GM21723 (cell line): ENCODE data around the gene PDILT.

Experiments
- ATAC-seq: cut with Tn5 transposase; IDR thresholded peaks from one replicate; pipeline ENCODE4 v1.9.1; 2021; ENCODE audit warnings: mild to moderate bottlenecking, moderate library complexity; ENCODE audit not compliant: unreplicated experiment

Gene PDILT

DNA sequence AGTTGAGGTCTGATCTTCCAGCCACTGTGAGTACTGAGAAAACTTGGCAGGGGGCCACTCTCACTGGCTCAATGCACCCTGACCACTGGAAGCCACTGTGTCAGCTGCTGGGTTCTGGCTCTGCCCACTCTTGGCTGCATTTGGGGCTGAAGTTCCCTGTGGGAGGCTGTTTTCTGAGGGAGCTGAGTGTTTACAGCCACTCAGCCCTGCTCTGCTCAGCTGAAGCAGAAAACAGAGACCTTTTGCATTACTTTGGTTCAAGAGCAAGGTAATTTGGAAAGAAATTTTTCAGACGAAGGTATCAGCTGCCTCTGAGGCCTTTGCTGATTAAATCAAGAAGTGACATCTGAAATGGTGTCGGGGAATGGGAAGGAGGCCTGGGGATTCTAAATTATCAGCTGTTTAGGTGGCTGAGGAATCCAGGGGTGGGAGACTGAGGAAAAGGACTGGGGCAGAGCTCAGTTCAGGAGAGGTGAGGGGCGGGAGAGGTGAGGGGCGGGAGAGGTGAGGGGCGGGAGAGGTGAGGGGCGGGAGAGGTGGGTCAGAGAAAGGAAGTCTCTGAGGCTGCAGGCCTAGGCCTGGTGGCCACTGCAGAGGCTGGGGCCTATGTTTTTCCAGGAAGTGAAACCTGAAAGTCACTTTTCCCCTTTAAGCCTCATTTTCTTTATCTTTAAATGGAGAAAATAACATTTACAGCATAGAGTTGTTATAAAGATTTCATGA lies 5.0 kb upstream of the PDILT start, which contains the start of gene ACSM5:
Gene ACSM5, plus strand, starts transcription at position 137 of the 723 bp plus-strand sequence. CDS start 1,951 bp downstream, outside the sequence.
- peak; percentile 44 for ATAC-seq

DNA sequence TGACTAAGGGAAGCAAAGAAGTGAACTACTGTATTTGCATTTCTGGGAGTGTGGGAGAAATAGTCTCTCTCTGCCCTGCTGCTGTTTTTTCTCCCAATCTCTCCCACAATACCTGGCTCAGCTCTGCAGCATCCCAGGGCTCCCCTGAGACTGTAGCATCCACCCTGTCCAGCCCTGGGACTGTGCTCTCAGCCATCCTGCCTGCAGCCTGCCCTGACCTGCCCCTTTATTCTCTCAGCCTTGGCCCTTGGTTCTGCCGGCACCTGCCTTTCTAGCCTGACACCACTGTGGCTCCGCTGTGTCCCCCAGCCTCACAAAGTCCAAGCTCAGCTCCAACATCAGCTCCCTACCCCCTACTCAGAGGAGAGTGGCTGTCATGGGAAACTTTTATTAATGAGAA lies 1.9 kb downstream of the PDILT start:
- ATAC-seq = no peak

DNA sequence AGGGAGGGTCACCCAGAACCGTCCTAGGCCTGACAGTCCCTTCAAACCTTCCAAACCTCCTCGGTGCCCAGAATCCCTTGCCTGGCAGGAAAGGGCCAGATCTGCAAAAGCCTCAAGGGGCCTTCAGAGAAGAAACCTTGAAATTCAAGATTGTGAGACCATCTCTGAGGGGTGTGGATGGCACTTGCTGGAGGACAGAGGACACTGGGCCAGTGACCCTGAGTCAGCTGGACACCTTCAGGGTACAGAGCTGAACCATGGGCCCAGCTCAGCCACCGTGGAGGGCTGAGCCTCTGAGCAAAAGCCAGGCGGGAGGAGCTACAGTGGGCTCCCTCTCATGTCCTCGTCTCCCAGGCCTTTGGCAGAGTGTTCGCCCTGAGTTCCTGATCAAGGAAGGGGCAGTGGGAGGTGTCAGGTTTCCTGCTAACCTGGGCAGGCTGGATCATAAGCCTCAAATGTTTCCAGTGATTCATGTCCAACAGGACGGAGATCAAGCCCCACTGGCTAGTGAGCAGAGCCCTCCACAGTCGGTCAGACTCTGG lies 3.0 kb downstream of the PDILT start:
- no peak for ATAC-seq

DNA sequence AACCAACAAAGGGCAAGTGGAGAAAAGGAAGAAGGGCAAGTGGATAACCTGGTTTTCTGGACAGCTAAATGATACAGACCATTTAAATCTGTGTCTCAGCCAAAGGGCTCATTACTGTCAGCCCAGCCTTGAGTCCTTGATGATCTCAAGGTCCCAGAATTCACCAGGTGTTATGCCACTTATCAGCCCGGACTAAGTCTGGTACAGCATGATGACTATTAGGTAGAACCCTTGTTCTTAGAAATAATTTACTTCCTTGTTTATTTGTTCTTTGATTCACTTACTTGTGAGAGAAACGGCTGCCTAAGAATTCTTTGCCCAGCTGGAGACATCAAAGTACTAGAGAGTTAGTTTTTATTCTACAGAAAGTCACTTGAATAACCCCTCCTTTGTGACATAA lies 3.5 kb downstream of the PDILT start:
- ATAC-seq = no peak

DNA sequence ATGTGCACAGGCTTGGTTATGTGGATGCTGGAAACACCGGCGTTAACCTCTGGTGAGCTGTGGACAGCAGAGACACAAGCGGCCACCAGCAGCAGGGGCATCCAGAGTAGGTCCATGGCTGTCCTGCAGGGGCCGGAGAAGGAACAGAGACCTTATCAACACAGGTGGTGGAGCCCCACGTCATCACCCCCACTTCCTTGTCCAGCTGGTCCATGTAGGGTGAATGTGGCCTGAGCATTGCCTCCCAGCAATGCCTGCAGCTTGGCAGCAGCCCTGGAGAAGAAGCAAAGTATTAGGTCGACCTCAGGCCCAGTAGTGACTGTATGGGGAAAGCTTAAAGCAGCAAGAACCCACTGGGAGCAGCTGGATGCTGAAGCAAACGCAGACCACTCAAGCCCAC lies 5.4 kb downstream of the PDILT start:
- ATAC-seq = no peak

DNA sequence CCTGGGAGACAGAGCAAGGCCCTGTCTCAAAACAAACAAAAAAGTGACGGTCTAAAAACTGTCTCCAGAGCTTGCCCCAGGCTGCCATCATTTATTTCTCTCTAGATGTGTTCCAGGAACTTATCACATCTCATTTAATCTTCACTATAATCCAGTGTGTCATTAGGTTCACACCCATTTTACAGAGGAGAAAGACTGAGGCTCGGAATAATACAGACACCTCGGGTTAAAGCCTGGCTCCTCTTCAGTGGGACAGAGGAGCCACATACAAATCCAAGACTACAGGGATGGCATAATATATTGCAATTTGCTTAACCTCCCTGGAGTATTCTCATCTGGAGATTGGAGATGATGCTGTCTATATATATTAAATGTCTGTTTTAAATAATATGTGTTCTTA lies 5.9 kb downstream of the PDILT start:
- no peak for ATAC-seq

DNA sequence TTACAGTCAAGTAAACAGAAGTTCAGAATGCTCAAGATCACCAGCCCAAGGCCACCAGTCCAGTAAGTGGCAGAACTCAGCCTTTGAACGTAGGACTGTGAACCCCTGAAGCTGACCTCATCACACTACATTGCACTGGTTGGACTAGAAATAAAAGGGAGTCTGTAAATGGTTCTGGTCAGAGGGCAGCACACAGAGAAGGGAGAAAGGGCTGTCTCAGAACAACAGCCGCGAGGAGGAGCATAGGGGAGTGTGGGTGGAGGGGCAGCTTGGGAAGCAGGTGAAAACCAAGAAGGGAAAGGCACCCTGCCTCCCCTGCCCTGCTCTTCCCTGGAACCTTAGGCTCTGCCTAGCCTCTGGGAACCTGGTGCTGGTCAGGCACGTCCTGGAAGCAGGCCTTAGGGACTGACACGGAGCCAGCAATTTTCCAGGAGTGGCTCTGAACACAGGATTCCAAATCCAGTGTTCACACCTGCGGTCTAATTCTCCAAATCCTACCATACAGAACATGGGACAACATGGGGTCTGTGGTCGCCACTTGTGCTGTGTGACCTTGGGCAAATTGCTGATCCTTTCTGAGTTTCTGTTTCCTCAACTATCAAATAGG lies 7.0 kb downstream of the PDILT start:
- ATAC-seq = no peak

DNA sequence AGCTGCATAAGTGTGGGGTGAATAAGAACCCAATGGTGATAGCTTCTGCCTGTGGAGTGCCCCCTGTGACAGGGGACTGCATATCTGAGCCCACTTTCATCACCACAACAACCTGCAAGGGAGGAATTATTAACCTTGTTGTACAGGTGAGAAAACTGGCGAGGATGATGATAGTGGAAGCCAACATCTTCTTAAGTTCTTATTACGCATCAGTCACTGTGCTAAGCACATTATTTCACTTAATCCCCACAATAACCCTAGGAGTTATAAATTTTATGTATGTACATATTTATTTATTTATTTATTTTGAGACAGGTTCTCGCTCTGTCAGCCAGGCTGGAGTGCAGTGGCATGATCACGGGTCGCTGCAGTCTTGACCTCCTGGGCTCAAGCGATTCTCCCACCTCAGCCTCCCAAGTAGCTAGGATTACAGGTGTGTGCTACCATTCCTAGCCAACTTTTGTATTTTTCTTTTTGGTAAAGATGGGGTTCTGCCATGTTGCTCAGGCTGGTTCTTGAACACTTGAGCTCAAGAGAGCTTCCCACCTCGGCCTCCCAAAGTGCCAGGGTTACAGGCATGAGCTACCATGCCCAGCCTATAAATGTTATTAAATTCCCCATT lies 7.6 kb downstream of the PDILT start:
- ATAC-seq = no peak

DNA sequence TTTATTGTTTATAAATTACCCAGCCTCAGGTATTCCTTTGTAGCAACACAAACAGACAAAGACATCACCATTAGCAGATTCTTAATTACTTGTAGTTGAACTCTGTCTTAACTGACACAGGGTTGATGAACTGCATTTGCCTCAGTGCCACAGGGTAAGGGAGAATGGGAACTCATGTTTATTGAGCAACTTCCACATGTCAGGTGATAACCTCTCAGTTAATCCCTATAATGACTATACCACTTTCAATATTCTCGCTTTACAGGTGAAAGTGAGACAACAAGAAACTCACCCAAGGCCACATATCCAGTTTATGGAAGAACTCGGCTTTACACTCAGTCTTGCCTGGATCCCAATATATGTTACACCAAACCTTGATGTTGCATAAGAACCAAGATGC lies 8.6 kb downstream of the PDILT start:
- no peak for ATAC-seq

DNA sequence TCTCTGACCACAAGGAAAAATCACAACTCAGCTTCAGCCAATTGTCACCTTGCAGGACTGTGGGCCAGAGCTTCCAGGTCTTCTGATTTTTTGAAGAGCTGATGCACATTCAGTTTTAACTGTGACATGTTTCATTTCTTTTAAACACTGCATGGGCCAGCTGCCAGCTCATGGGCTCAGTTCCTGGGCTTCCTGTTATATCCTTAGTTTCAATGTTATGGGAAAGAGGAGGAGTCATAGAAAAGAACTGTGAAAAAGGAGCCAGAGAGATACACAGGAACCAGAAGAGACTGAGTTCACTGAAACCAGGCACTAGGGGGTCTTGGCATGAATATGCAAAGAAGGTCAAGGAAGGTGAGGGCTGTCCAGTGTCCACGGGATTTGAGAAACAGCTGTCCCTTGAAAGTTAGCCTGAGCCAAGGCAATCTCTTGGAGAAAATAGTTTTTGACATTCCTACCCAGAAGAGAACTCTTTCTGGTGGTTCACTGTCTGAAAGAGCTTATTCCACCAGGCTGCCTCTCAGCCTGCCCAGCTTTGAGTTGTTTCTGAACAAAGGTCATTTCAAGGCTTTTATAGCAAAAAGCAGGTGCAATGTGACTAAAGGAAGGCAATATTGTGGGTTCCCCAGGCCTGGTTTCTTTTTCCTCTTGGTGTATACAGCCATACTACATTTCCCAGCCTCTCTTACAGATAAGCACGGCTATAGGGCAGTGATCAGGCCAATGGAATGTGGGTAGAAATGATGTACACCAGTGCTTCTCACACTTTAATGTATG lies 10.5 kb downstream of the PDILT start:
- no peak for ATAC-seq

DNA sequence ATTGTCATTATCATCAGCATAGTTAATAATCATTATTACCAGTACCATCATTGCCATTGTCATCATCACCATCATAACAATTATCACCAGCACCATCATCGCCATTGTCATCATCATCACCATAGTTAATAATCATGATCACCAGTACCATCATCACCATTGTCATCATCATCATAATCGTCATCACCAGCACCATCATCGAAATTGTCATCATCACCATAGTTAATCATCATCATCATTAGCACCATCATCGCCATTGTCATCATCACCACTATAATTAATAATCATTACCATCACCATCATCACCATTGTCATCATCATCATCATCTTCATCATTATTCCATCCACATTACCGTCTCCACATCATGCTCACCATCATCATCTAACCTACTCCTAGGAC lies 13.5 kb downstream of the PDILT start:
- ATAC-seq = no peak

DNA sequence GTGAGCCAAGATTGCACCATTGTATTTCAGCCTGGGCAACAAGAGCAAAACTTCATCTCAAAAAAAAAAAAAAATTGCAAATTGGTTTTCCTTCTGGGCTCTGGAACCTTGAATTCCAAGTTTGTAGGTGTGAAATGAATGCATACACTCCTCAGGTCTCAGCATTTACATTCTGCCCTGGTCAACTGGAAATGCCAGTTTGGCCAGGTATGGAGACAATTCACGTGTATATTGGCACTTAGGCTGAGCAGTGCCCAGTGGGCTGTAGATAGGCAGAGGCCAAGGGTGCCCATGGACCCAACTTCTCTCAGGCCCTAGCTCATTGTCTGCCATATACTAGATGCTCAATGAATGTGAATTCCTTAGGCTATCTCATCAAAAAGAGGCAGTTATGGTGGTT lies 15.7 kb downstream of the PDILT start:
- no peak for ATAC-seq

DNA sequence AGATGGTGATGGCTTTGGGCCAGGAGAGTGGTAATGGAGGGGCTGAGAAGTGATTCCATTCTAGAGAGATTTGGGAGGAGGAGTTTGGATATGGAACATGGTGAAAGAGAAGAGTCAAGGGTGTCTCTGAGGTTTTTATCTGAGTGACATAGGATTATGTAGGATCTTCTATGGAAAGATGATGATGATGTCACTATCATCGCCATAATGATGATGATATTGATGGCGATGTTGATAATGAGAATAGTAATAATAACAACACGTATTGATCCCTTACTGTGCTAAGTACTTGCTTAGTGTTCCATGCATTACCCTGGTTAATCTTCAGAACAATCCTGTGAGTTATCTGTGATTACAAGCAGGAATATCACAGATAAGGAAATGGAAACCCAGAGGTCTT lies 16.6 kb downstream of the PDILT start:
- ATAC-seq = no peak

DNA sequence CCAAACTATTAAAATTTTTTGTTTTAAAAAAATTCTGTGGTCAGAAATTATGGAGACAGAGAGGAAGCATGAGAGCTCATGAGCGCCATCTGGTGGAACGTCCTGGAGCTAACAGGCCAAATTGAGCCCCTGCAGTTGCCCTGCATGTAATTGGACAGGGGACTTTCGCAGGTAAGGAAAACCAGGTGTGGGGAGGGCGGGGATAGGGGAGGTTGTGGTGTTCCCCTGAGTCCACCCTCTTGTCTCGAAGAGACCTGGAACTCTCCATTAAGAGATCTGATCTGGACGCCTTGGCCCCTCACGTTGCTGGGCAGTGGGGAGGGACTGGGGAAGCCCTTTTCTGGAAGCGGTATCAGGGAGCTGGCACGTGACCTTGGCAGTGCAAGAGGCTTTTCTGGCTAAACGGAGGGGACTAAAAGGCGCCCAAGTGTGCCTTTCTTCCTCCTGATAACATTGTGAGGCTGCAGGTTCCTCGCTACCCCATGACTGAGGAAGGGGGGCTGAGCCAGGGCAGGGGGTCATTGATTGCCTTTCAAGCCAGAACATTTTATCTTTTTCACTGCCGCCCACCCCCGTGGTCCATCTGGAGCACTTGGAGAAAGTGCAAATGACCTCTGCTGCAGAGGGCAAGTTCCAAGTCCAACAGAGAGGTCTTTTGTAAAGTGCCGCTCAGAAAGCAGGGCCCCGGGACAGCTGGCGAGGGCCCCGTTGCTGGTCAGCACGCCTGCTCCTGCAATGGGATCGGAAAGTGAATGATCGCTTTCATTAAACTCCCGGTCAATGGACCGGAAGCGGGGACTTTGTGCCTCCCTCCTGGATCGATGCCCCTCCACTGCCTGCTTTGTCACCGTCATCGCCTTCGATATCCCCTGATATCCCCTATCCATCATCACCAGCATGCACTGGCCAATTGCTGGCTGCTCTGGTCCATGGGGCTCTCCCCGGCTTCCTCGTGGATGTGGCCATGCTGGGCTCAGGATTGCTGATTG lies 18.4 kb downstream of the PDILT start:
- no peak for ATAC-seq

DNA sequence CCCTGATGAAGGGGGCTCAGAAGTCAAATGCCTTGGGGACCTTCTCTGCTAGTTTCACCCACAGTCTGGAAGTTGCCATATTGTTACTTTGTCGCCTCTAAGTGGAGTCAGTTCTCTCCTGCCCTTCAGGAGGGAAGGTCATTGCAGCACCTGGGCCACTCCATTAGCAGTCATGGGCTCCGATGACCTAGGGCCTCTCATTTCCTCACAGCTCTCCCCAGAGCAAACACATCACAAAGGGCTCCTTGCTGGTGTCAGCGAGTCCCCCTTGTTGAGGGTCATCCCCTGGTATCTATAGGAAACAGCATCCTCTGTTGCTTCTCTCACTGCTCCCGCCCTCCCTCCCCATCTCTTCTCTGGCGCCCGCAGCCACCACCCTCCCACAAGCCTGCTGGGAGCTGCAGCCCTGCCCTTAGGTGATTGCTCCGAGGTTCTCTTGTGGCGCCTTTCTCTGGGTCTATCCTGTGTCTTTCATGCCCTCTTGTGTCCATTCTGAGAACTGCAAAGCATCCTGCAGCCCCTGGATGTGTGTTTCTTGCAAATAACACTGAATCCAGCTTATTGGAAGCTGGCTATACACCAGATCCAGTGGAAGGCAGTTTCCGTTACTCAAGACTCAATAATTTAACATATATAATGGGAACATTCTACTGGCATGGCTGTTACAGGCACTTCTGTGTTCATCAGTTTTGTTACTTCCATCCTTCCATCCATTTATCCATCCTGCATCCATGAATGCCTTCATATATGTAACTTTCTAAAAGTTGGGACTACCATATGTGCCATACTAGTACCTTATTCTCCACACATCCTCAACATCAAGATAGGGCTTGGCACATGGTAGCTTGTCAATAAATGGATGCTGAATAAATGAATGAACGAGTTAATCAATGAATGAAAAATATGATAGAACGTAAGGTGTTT lies 21.2 kb downstream of the PDILT start:
- ATAC-seq = peak; percentile 65

DNA sequence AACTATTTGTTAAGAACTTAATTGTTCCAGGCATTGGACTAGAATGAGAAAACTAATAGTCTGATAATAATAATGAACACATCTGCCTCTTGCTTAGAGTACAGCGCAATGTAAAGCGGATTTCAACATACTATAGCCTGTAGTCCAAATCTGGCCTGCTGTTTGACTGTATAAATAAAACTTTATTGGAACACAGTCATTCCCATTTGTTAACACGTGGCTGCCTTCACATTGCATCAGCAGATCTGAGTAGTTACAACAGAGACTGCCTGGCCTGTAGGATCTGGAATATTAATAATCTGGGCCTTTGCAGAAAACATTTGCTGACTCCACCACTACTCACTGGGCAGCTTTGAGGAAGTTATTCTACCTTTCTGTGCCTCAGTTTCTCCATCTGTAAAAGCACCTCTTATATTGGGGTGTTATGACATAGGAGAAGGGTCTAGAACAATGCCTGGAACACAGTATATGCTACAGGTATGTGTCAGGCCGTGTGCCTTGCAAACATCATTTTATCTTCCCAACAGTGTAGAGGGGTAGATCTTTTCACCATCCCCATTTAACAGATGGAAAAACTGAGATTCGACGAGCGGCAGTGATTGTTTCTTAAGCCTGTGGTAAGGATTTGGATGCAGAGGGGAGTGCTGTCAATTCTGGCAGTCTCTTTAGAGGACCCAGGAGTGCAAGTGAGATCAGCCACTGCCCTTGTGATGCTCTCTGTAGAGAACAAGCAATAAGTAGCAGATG lies 22.2 kb downstream of the PDILT start:
- no peak for ATAC-seq

DNA sequence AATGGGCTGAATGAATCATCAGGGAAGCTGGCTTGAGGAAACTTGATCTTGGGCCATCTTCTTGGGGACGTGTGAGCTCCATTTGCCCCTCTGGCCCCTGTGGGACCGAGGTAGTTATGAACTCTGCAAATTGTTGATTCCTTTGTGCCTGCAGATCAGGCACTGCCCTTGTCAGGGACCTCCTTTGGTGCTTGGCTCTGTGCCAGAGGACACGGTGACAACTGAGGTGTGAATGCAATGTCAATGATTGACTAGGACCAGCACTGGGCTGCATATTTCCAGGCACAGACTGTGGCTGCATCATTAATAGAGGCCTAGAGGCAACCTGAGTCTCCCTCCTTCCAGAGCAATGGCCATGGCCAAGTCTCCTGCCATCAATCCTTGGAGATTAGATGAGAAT lies 23.8 kb downstream of the PDILT start:
- ATAC-seq = no peak

DNA sequence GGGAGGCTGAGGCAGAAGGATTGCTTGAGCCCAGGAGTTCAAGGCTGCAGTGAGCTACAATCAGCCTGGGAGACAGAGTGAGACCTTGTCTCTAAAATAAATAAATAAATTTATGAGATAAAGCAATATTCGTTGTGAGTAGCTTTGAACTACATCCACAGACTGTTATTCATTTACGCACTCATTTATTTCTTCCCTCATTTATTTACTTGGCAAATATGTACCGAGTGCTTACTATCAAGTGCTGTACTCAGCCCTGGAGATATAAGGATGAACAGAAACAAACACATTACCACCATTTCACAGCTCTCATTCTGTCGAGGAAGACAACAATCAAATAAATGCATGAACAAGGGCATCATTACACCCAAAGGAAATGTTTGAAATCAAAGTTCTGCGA lies 27.4 kb downstream of the PDILT start:
- ATAC-seq = no peak
